ENCODE results near the gene RAB19.

Gene RAB19, protein sequence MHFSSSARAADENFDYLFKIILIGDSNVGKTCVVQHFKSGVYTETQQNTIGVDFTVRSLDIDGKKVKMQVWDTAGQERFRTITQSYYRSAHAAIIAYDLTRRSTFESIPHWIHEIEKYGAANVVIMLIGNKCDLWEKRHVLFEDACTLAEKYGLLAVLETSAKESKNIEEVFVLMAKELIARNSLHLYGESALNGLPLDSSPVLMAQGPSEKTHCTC

DNA sequence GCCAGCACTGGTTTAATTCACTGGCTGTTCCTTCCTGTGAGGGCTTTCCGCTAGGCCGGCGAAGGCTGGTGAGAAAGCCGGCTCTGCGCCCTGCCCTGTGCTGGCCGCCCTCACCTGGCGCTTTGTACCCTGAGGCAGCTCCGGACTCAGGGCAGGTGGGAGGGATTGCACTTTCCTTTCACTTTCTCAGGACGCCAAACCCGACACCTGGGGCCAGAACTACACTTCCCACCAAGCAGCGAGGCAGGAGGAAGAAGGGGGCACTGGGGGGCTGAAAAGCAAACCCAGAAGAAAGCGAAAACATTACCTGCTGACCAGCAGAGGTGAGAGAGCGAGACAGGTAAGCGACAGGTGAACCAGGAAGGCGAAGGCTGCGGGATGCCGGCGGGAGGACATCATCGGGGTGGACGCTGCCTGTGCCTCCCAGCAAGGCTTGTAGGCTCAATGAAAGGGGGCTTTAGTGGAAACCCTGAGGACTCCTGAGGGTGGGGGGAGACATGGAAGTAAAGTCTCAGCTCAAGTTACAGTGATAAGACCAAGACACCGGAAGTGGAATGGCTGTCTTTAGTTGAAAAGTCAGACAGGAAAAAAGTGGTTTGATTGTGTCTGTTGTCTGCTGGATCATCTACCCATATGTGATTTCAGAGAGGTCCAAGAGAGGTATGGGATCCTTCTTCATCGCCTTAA is at the start of gene RAB19:
Gene RAB19 (plus strand): TSS at position 181 of the 687 bp plus-strand sequence. CDS start 3,589 bp downstream, outside the sequence.
- peak in 1 of 2 donors; percentile 10 for DNase-seq (ENCODE audit: low read depth in 2 of 2)

DNA sequence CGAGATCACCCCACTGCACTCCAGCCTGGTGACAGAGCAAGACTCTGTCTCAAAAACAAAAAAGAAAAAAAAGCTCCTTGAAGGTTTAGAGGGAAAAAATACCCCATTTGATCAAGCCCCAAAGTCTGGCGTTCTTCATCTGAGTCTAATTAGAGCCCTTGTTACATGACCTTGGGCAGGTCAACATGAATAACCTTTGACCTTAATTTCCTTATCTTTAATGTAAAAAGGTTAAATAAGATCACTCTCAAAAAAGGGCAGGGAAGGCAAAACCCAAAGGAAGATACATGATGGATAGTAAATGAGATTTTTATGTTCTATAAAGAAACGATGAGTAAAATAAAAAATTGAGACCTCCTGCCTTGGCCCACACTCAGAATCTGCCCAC is 45.8 kb upstream of the RAB19 start:
- no peak for DNase-seq (ENCODE audit: low read depth in 2 of 2)

DNA sequence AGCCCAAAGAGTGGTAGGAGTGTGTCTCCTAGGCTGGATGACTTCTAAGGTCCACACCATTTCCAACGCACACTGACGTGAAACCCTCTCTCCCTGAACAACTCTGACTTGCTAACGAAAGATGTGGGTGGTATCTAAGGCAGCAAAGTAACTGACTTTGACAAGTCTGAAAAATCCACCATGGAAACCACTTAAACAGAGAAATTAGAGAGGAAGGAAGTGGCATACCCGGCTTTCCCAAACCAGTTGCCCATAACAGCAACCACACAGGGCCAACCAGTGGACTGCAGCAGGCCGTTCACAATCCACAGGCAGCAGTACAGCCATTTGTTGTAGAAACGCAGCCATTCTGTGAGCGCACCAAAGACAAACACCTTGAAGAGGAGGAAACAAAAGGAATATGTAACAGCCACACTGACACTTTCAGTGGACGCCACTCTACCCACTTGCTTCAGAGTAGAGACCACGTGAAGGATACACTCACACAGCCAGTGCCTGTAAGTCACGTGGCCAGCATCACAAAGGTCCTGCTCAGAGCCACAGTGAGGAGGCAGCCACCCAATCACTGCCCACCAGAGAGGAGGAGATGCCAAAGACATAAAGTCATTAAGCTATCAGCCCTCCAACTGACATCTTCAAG is 45.3 kb upstream of the RAB19 start:
- peak in 1 of 2 donors; percentile 34 for DNase-seq (ENCODE audit: low read depth in 2 of 2)

DNA sequence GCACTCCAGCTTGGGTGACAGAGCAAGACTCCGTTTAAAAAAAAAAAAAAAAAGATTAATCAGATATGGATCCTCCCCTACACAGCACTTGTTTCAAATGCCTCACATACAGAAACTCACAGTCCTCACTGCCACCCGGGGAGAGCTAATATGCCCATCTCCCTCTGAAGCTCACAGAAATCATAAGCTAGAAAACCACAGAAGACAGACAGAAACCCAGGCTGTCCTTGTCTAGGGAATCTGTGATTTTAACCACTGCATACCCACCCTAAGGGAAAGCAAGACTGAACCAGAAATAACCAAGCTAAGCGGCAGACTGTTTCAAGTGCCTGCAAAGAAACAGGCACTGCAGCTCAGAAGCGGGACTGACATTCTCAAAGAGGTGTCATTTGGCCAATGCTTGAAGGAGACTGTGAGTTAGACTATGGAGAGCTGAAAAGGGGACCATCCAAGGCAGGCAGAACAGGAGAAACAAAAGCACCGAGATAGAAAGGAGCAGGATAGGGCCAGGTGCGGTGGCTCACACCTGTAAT is 43.1 kb upstream of the RAB19 start:
- no peak for DNase-seq (ENCODE audit: low read depth in 2 of 2)

DNA sequence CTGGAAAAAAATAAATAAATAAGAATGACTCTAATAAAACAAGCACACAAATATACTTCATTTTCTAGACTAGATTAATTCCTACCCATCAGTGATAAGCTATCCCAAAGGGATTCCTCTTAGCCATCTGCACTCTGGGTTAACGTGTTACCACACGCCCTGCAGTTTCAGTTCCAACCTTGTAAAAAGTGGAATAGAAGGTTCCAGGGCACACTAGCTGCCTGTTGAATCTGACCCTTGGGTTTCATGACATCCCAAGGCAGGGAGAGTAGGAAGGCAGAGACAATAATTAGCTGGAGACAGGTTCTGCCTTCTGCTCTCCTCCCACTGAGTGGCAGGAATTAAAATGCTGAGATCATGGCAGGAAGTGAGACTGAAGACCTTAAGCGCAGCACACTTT is 39.0 kb upstream of the RAB19 start:
- DNase-seq (ENCODE audit: low read depth in 2 of 2) = no peak

DNA sequence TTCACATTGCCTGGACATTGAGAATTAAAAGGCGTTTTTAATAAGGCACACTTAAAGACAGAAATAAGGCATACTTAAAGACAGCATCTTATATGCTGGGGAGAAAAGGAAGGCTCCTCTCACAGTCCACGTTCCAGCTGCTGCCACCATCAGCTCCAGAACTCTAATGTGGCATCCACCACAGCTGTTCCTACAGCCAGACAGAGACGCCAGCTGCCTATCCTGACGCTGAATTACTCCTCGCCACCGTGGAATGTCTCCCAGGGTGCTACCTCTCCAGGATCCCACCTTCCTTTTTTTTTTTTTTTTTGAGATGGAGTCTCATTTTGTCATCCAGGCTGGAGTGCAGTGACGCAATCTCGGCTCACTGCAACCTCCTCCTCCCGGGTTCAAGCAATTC is 36.3 kb upstream of the RAB19 start:
- no peak for DNase-seq (ENCODE audit: low read depth in 2 of 2)

DNA sequence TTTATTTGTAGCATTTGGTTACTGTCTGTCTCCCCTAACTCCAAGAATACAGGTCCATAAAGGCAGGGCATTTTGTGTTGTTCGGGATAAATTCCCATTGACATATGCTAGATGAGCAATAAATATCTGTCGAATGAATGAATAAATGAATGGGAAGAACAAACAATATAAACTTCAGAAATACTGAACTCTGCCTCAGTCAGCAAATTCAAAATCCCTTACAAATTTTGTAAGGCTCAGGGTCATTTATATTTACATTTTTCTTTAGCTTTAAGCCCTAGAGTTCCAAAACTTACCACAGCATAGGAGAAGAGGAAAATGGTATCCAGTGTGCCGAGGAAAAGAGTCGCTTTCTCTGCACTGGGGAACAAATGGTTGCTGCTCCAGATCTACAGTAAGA is 34.6 kb upstream of the RAB19 start:
- DNase-seq (ENCODE audit: low read depth in 2 of 2) = no peak

DNA sequence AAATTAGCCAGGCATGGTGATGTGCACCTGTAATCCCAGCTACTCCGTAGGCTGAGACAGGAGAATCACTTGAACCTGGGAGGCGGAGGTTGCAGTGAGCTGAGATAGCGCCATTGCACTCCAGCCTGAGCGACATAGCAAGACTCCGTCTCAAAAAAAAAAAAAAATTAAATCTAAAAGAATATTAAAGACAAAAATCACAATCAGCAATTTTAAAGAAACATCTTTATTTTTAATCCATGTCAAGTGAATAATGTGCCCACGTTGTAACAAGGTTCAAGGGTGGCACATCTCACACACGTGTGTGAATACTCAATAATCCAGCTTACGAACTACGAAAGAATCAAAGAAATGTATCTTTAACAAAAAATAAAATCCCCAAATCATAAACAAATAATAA is 28.5 kb upstream of the RAB19 start:
- DNase-seq (ENCODE audit: low read depth in 2 of 2) = no peak

DNA sequence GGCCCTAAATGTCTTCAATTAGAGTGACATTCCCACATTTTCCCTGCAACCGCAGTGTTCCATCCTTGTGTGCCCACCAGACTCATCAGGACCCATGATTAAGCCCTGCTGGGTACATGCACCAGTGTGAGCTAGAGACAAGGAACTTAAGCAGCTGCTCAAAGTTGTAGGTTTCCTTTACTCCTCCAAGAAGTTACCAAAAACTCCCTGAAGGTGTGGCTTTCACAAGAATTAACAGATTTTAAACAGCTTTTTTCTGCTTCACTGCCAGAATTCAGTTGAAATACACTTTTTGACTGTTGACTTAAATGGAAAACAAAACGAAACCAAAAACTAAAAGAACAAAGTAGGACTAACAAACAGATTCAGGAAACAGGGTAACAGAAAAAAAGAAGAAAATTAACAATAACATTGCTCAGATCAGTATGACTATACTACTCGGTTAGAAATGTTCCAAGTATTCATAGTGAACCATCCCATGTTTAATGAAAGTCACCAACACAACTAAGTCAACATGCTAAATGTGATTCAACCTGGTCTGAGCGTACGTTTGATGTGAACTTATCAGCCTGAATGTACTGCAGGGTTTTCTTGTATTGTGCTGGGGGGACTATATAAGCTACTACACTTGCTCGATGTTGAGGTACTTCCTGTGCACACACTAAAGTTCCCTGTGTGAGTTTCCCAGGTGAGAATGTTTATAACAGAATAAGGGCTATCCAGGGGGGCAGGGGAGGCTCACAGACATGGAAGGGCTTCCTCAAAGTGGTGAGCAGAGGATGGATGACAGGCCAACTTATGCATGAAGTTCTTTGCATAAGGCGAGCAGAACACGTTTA is 27.7 kb upstream of the RAB19 start:
- no peak for DNase-seq (ENCODE audit: low read depth in 2 of 2)

DNA sequence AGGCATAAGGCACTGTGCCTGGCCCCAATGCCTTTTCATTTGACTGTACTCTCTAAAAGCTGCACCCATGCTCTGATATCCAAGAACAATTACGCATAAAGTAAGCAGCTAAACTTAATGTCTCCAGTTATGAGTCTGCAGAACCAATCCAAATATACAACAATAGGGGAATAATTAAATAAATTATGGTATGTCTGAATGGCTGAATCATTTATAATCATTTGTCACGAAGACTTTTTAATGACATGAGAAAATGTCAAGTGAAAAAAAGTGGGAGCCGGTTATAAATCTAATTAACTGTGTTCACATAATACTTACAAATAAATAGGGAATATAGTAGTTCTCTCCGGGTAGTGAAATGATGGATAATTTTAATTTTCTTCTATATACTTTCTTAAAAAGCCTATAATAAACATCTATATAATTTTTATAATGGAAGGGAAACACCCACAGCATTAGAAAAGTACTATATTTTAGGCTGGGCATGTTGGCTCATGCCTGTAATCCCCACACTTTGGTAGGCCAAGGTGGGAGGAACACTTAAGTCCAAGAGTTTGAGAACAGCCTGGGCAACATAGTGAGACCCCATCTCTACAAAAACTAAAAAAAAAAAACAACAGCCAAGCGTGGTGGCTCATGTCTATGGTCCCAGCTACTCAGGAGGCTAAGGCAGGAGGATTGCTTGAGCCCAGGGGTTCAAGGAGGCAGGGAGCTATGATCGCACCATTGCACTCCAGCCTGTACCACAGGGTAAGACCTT is 19.7 kb upstream of the RAB19 start:
- DNase-seq (ENCODE audit: low read depth in 2 of 2) = no peak

DNA sequence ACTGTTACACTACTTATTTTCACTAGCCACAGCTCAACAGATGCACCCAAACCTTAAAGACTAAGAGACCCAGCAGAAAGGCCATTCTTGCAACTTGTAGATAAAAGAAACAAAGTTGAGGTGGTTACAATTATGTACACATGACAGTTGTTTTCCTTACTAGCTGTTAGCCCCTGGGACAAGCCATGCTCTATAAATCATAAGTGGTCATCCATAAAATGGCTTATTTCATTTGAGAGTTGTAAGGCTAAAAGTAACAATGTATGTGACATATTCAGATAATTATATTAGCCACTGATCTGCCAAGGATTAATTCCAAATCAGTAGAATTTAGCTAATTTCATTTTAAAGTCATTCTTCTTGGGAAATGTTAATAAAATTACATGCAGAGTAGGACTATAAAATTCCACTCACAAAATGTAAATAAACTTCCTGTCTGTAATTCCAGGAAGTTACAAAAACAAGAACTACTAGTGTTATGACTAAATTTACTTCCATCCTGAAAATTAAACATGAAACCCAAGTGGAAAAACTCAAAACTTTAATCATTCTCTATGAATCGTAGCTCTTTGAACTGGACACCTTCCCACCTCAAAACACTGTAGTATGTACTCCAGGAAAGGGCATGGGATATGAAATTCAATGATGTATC is 18.8 kb upstream of the RAB19 start:
- no peak for DNase-seq (ENCODE audit: low read depth in 2 of 2)

DNA sequence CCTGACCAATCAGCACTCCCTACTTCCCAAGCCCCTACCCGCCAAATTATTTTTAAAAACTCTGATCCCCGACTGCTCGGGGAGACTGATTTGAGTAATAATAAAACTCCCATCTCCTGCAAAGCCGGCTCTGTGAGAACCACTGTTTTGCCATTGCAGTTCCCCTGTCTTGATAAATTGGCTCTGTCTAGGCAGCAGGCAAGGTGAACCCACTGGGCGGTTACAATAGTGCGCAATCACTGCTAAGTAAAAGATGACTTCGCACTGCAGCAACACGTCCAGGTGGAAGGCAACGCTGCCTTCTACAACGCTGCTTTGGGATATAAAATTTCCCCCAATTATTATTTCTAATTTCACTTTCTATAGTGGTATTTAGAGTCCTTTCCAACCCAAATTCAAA is 14.4 kb upstream of the RAB19 start:
- DNase-seq (ENCODE audit: low read depth in 2 of 2) = no peak

DNA sequence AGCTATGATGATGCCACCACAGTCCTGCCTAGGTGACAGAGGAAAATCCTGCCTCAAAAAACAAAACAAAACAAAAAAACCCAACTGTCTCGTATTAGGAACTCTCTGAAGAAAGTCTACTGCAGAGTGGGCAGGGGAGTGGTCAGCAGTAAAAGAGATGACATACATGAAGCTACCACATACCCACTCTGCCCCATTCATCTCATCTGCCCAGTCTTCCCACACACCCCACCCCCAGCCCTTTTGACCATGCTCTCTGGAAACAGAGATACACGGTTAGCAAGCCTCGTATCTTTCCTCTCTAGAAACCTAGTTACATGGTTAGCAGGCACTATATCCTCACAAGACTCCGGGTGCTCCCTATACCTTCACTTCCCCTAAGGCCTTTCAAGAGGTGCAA is 13.8 kb upstream of the RAB19 start:
- DNase-seq (ENCODE audit: low read depth in 2 of 2) = no peak

DNA sequence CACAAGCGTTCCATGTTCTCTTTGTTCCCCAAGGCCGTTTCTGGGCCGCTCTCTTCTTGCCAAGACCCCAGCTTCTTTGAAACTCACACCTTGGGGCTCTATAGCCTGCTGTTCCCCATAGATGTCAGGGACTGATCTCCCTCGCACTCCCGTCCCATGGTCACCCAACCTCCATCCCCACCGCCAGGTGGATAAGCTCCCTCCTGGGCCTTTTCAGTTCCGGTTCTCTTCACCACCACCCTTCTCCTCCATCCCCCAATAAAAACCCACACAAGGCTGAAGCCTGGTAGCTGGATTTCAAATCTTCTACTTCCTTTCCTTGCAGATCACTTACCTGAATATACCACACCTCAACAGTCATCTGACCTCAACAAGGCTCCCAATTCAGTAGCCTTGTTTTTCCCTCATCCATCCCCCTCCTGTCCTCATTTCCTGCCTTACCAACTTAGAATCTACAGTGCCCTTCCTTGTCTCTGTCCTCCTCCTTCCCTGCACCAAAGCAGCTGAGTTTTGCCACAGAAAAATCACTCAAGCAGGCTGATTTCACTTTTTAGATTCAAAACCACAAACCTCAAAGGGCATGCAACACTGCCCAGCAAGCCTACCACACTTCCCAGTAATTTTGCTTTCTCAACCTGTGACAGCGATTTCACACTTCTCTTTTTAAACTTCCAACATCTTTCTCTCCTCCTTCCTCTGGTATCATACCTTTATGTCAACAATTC is 13.2 kb upstream of the RAB19 start:
- DNase-seq (ENCODE audit: low read depth in 2 of 2) = no peak

DNA sequence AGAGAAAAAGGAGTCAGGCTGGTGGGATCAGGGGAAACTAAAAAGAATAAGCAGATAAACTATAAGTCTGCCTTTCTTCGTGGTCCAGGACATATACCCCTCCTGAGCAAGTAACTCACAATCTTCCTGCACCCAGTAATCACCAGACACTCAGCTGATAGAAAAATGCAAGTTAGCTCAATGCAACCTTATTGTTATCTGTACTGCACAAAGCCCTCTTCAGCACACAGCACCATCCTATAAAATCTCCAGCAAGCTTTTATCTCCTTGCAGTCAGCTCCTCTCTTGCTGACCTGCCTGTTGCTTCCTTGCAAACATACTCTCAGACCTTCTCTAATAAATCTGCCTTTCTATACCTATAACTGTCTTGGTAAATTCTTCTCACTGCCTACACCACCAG is 12.2 kb upstream of the RAB19 start:
- no peak for DNase-seq (ENCODE audit: low read depth in 2 of 2)

DNA sequence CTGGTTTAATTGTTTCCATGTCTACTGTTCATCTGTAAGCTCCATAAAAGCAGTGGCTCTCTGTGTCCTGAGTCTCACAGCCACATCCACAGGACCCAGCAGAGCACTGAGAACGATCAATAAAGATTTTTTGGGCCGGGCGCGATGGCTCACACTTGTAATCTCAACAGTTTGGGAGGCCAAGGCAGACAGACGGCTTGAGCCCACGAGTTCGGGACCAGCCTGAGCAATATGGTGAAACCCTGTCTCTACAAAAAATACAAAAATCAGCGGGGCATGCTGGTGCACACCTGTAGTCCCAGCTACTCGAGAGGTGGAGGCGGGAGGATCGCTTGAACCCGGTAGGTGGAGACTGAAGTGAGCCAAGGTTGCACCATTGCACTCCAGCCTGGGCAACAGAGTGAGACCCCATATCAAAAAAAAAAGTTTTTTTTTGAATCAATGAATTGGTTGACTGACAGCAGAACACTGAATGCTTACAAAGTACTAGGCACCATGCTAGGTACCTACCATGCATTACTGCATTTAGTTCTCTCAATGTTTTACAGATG is 10.0 kb upstream of the RAB19 start:
- DNase-seq (ENCODE audit: low read depth in 2 of 2) = no peak

DNA sequence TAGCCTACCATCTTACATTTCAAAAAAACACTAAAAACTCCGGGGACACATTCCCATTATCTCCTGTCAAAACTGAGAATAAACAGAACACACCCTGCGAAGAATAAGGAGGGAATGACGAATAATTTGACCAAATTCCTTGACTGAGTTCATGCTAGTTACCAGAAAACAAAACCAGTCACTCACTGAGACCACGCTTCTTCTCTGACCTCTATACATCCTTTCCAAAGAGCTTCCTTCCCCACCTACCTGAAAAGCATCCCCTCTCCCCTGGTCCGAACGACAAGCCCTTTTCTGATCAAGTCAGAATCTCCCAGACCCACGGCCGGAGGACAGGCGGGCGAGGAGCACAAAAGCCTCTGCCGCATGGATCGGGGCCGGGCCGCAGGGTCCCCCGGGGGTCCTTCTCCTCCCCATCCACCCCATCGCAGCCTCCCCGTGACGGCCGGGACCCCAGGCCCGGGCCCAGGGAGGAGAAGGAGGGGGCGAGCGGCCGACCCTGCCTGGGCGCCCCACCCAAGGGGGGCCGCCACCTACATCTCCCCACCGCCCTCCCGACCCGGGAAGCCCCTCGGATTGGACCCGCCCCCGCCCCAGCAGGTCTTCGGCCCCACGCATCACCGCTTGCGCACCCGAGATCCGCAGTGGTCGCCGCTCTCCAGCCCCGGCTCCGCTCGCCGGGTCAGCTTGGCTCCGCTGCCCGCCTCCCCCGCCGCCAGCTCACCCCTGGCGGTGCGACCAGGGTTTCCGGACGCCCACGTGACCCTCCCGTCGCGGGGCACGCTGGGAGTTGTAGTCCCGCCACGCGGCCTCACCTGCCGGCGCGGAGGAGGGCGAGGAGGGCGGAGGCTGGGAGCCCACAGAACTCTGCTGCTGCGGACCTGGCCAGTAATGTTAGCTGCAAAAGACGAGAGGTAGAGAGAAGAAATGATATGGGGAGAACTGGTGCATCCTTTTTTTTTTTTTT is 5.8 kb upstream of the RAB19 start, which contains the start of gene SLC37A3:
Gene SLC37A3 (minus strand): TSS at position 747 of the 967 bp plus-strand sequence. CDS start 16,004 bp downstream, outside the sequence.
- peak; percentile 84 to 87 for DNase-seq (ENCODE audit: low read depth in 2 of 2)

DNA sequence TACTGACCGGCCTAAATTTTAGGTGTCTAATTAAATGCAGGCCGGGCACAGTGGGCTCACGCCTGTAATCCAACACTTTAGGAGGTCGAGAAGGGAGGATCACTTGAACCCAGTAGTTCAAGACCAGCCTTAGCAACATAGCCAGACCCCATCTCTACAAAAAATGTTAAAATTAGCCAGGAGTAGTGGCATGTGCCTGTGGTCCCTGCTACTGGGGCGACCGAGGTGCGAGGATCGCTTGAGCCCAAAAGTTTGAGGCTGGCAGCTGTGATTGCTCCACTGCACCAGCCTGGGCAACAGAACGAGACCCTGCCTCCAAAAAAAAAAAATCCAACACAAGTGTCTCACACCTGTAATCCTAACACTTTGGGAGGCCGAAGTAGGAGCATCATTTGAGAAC is 5.0 kb upstream of the RAB19 start:
- no peak for DNase-seq (ENCODE audit: low read depth in 2 of 2)

Measured in stimulated activated CD8-positive, alpha-beta memory T cell treated with anti-CD3 and anti-CD28 coated beads, Interleukin-2, amount 100 ng/mL, for 48 hours (primary cell).